Measurements from ENCODE around the gene VDR.

GRCh38 chr12:47882781-47883546, 21.8 kb downstream of the VDR start:
- no peak for TF ChIP-seq CTCF (IDR thresholded peaks at IDR 0.05)
- no peak for TF ChIP-seq POLR2A (IDR thresholded peaks at IDR 0.05)

Data from transverse colon (tissue), 3 donors.